Fibroblast of the aortic adventitia (primary cell): ENCODE results near the gene PDXP. TPM values are rescaled to one million over a fixed set of nuclear protein-coding genes. Genes with fewer than 3 reads are reported as not detected.

Experiments
- DNase-seq: peaks from one replicate; pipeline ENCODE4 v3.0.0-alpha.2; 2010; ENCODE audit warnings: low read depth
- H3K4me3 ChIP-seq: 2 replicates; pipeline ENCODE4 v1.5.1; 2011; ENCODE audit warnings: low read depth, mild to moderate bottlenecking, control low read depth, low read length, moderate library complexity
- CTCF ChIP-seq: IDR thresholded peaks from 2 replicates; pipeline ENCODE4 v1.5.1; 2011; ENCODE audit warnings: mild to moderate bottlenecking, low read length, control low read depth, inconsistent platforms; ENCODE audit not compliant: insufficient read depth
- total RNA-seq: library from RNA; depleted of rRNA; stranded (reverse); fragments of >200 nt; gene quantifications from 2 replicates; pipeline ENCODE4 v1.2.3, GENCODE V29; 2012; ENCODE audit warnings: low replicate concordance

PDXP gene
- total RNA-seq, 1 donor, result 7.4 TPM

GRCh38 chr22:37639070-37639760 is 19.3 kb upstream of the PDXP start, which contains the start of gene SH3BP1:
Gene SH3BP1 (plus strand): TSS chr22:37639669. CDS start chr22:37639788, 119 bp downstream.
- TF ChIP-seq CTCF, result no peak
- no peak for DNase-seq
- peak within 1 kb of the TSS; percentile 75 for H3K4me3 ChIP-seq

GRCh38 chr22:37639771-37640590 is 18.5 kb upstream of the PDXP start:
- no peak for TF ChIP-seq CTCF
- DNase-seq, result no peak
- H3K4me3 ChIP-seq, result peak overlapping the region; percentile 75

GRCh38 chr22:37640591-37641560 is 17.6 kb upstream of the PDXP start:
- no peak for TF ChIP-seq CTCF
- peak overlapping the region; percentile 75 for H3K4me3 ChIP-seq
- DNase-seq, result no peak

GRCh38 chr22:37641561-37641949 is 17.0 kb upstream of the PDXP start:
- TF ChIP-seq CTCF, result no peak
- DNase-seq, result no peak
- no peak overlapping the region for H3K4me3 ChIP-seq

GRCh38 chr22:37643225-37643847 is 15.2 kb upstream of the PDXP start:
- peak; percentile 95 for TF ChIP-seq CTCF
- no peak overlapping the region for H3K4me3 ChIP-seq

GRCh38 chr22:37647317-37647716 is 11.2 kb upstream of the PDXP start:
- no peak for DNase-seq
- TF ChIP-seq CTCF, result no peak
- no peak overlapping the region for H3K4me3 ChIP-seq

More at GRCh38 chr22:37643225-37643847, 15.2 kb upstream of the PDXP start:
- DNase-seq, result peak; percentile 71
